SK-N-SH treated with all-trans-retinoic acid at 6 μM for 48 hours (cell line): ENCODE data around the gene FMC1.

ENCODE experiments used
- BACH2 ChIP-seq: fragments of 250-450 bp; sonication (Bioruptor Pico); IDR thresholded peaks from 2 replicates; pipeline ENCODE4 v1.9.0; 2021; ENCODE audit warnings: mild to moderate bottlenecking, borderline replicate concordance
- PPARA ChIP-seq: fragments of 250-450 bp; sonication (Bioruptor Pico); IDR thresholded peaks from 2 replicates; pipeline ENCODE4 v1.5.0; 2020; ENCODE audit warnings: mild to moderate bottlenecking, borderline replicate concordance
- SNAI2 ChIP-seq: fragments of 250-450 bp; sonication (Bioruptor Pico); IDR thresholded peaks from 2 replicates; pipeline ENCODE4 v1.5.0; 2020; ENCODE audit warnings: mild to moderate bottlenecking, moderate library complexity
- TOX ChIP-seq: fragments of 250-450 bp; sonication (Bioruptor Pico); IDR thresholded peaks from 2 replicates; pipeline ENCODE4 v1.8.0; 2021; ENCODE audit warnings: mild to moderate bottlenecking, moderate library complexity, borderline replicate concordance
- ZFP30 ChIP-seq: fragments of 450-650 bp; formaldehyde crosslinking; IDR thresholded peaks from 2 replicates; pipeline ENCODE4 v1.5.0; 2022; ENCODE audit warnings: mild to moderate bottlenecking, moderate library complexity
- ZNF70 ChIP-seq: fragments of 450-650 bp; formaldehyde crosslinking; IDR thresholded peaks from 2 replicates; pipeline ENCODE4 v1.5.0; 2020; ENCODE audit warnings: mild to moderate bottlenecking, moderate library complexity
- TF ChIP-seq, protein P1 (sequence below): fragments of 250-450 bp; sonication (Bioruptor Pico); IDR thresholded peaks from 2 replicates; pipeline ENCODE4 v1.5.1; 2021; ENCODE audit warnings: mild to moderate bottlenecking, moderate library complexity

- TF ChIP-seq ZNF70 (CRISPR knock-in tag) (no peak), BACH2 (CRISPR knock-in tag) (no peak), PPARA (no peak), SNAI2 (CRISPR knock-in tag) (no peak), TOX (CRISPR knock-in tag) (no peak), ZFP30 (CRISPR knock-in tag) (no peak)
- TF ChIP-seq, protein P1, sequence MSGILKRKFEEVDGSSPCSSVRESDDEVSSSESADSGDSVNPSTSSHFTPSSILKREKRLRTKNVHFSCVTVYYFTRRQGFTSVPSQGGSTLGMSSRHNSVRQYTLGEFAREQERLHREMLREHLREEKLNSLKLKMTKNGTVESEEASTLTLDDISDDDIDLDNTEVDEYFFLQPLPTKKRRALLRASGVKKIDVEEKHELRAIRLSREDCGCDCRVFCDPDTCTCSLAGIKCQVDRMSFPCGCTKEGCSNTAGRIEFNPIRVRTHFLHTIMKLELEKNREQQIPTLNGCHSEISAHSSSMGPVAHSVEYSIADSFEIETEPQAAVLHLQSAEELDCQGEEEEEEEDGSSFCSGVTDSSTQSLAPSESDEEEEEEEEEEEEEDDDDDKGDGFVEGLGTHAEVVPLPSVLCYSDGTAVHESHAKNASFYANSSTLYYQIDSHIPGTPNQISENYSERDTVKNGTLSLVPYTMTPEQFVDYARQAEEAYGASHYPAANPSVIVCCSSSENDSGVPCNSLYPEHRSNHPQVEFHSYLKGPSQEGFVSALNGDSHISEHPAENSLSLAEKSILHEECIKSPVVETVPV (CRISPR knock-in tag) = no peak
Measured at GRCh38 chr7:139370301-139370942, 29.3 kb downstream of the FMC1 start.
